Measurements from ENCODE around the gene VSIG8. TPM values are rescaled to one million over a fixed set of nuclear protein-coding genes. Genes with fewer than 3 reads are reported as not detected.

Gene VSIG8
- total and polyA plus RNA-seq, 2 of the 8 experiments (the other 6 are each of a cell fraction or from before 2014, with no cell fraction given), result not detected

- TF ChIP-seq CHD7 (IDR thresholded peaks at IDR 0.05; ENCODE audit: insufficient replicate concordance, low read length), result no peak
- no peak for TF ChIP-seq TAF1 (IDR thresholded peaks at IDR 0.05; ENCODE audit: low read depth, low read length)
- no peak for TF ChIP-seq RFX5 (IDR thresholded peaks at IDR 0.05; ENCODE audit: borderline replicate concordance, low read depth, low read length)
- no peak for TF ChIP-seq MAFK (IDR thresholded peaks at IDR 0.05; ENCODE audit: low read depth, low read length)
- no peak for TF ChIP-seq NANOG (IDR thresholded peaks at IDR 0.05; ENCODE audit: insufficient read depth, low read depth, low read length, poor library complexity, severe bottlenecking)
- no peak for TF ChIP-seq YY1 (IDR thresholded peaks at IDR 0.05; ENCODE audit: low read depth, low read length)
- no peak for TF ChIP-seq FOSL1 (IDR thresholded peaks at IDR 0.05; ENCODE audit: insufficient read depth, low read depth, low read length)
- TF ChIP-seq USF2 (IDR thresholded peaks at IDR 0.05; ENCODE audit: low read length), result no peak
- TF ChIP-seq RAD21 (IDR thresholded peaks at IDR 0.05 in 1 of 2, conservative IDR thresholded peaks at IDR 0.05 in 1 of 2; ENCODE audit: low read depth in 2 of 2, low read length in 2 of 2), result no peak
- TF ChIP-seq ASH2L (IDR thresholded peaks at IDR 0.05; ENCODE audit: low read length), result no peak
Measured at GRCh38 chr1:159866066-159866465, 3.6 kb upstream of the VSIG8 start (continued).
